IPS-15b (cell line): Measurements from ENCODE around the gene CCDC200.

ENCODE experiments used
- H3K27me3 ChIP-seq: one replicate; pipeline ENCODE4 v1.6.1; 2013; ENCODE audit warnings: low read length; ENCODE audit not compliant: control insufficient read depth, insufficient read depth
- H3K36me3 ChIP-seq: one replicate; pipeline ENCODE4 v1.6.1; 2013; ENCODE audit warnings: low read length; ENCODE audit not compliant: control insufficient read depth, insufficient read depth
- H3K4me1 ChIP-seq: one replicate; pipeline ENCODE4 v1.6.1; 2013; ENCODE audit warnings: mild to moderate bottlenecking, low read length; ENCODE audit not compliant: control insufficient read depth, insufficient read depth
- H3K4me3 ChIP-seq: one replicate; pipeline ENCODE4 v1.5.1; 2013; ENCODE audit warnings: low read depth, low read length
- H3K9ac ChIP-seq: one replicate; pipeline ENCODE4 v1.6.1; 2013; ENCODE audit warnings: low read depth, mild to moderate bottlenecking, low read length
- H3K9me3 ChIP-seq: one replicate; pipeline ENCODE4 v1.6.1; 2013; ENCODE audit warnings: mild to moderate bottlenecking, low read length; ENCODE audit not compliant: control insufficient read depth, insufficient read depth

The CCDC200 gene

DNA sequence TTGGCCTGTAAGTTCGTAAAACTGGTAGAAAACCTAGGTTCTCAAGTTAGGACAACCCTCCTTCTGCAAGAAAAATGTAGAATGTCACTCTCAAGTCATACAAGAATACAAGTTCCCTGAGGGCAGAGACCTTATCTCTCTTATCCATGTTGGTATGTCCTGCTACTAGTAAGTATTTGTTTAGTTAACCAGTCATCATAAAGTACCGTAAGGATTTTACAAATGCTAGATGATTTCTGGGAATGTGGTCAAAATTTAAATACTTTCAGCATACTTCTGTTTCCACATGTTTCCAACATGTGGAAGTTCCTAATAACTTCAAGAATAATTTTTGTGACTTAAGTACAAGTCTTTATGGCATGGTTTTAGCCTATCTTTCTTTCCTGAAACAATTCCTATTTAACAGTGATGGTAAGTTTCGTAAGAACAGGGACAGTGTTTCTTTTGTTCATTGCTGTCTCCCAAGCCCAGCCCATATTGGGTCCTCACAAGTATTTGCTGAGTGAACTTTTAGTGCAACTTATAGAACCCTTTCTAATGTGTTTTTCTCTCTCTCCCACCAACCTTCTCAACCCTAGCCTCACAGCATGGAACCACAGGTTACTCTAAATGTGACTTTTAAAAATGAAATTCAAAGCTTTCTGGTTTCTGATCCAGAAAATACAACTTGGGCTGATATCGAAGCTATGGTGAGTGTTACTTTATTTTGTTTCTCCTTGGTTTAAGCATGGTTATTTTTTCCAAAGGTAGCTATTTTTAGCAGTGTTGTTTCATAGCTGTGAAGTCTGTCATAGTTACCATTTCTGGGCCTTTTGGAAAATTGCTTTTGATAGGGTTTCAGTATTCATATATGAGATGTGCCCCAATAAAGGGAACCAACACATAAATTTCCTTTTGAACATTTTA lies 53.0 kb downstream of the CCDC200 start:
- H3K27me3 ChIP-seq = no peaks in the 10 kb centered on the region
- no peak overlapping the region for H3K9ac ChIP-seq
- no peaks in the 10 kb centered on the region for H3K9me3 ChIP-seq
- H3K4me1 ChIP-seq = no peaks in the 10 kb centered on the region
- no peak overlapping the region for H3K4me3 ChIP-seq
- no peaks in the 10 kb centered on the region for H3K36me3 ChIP-seq

DNA sequence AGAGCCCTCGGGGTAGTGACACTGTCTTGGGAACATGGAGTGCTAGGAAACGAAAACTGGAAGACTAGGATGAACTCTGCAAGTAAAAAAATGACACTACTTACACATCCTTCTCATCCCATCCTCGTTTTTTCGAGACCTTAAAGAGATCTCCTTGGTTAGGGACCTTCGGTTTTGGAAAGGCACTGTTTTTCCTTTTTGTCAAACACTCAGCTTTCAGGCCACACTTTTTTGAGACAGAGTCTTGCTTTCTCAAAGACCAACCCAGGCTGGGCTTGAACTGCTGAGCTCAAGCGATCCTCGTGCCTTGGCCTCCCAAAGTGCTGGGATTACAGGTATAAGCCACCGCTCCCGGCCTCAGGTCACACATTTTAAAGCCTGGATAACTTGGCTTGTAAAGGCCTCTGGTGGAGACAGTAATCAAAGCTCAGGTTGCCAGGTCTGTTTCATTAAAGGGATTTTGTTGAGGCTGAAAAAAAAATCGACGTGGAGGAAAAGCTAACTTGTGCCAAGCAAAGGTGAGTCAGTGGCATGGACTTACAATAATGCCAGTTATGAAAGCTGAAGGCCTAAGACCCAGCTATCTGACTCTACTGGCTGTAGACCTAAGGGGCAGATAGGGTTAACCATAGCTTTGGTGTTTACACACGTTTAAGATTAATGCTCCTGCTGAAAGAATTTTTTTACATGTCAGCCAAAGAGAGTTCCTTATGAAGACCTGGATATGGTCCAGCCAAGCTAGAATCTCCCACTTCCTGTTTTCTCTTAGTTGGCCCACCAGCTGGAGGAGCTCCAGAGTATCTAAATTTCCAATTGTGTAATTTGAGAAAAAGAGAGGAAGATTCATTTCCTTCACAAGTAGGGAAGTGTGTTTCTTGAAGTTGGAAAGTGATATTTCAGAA lies 56.6 kb downstream of the CCDC200 start:
- Histone ChIP-seq H3K9ac (peak overlapping the region; percentile 38), H3K9me3 (no peaks in the 10 kb centered on the region), H3K36me3 (no peaks in the 10 kb centered on the region), H3K4me3 (peak overlapping the region; percentile 99), H3K4me1 (no peaks in the 10 kb centered on the region), H3K27me3 (no peaks in the 10 kb centered on the region)
